PC-3 (cell line): ENCODE results near the gene MYLK2. TPM values are rescaled to one million over a fixed set of nuclear protein-coding genes. Genes with fewer than 3 reads are reported as not detected.

Experiments used
- ATAC-seq: fragments of 200-7000 bp; cut with Tn5 transposase; 2 replicates; pipeline ENCODE4 v1.9.1; 2020; ENCODE audit warnings: mild to moderate bottlenecking, moderate library complexity
- BruUV-seq: library from RNA; stranded (reverse); fragments of 400-500 nt; replicated peaks from 2 replicates; lab custom pipeline; 2021; lab: Mats Ljungman, UMichigan
- CTCF ChIA-PET: fragments of 300-600 bp; sonication (Branson Sonifier 250); formaldehyde crosslinking; loops from one replicate; lab custom pipeline; 2022; ENCODE audit warnings: antibody characterized with exemption; lab: Charles Lee
- POLR2A ChIA-PET: fragments of 300-600 bp; sonication (Branson Sonifier 250); formaldehyde crosslinking; loops from one replicate; lab custom pipeline; 2022; ENCODE audit warnings: antibody characterized with exemption; ENCODE audit not compliant: unreplicated experiment; lab: Charles Lee
- DNase-seq: peaks from one replicate; pipeline ENCODE4 v3.0.0-alpha.2; 2015
- H2AFZ ChIP-seq: fragments of 300-600 bp; sonication (generic); 2 replicates; pipeline ENCODE4 v1.6.0; 2016; ENCODE audit warnings: antibody characterized with exemption, low read length
- H3F3A ChIP-seq: fragments of 300-600 bp; sonication (generic); one replicate; pipeline ENCODE4 v1.6.0; 2017; ENCODE audit warnings: antibody characterized with exemption, low read length, control low read depth, mild to moderate bottlenecking; ENCODE audit not compliant: unreplicated experiment
- H3K27ac ChIP-seq: fragments of 300-600 bp; sonication (generic); 2 replicates; pipeline ENCODE4 v1.5.1; 2016; ENCODE audit warnings: mild to moderate bottlenecking, low read length
- H3K27me3 ChIP-seq: fragments of 300-600 bp; sonication (generic); 2 replicates; pipeline ENCODE4 v1.6.1; 2016; ENCODE audit warnings: low read length, mixed read lengths
- H3K36me3 ChIP-seq: fragments of 300-600 bp; sonication (generic); 2 replicates; pipeline ENCODE4 v1.6.1; 2016; ENCODE audit warnings: low read depth, mixed run types, low read length, mixed read lengths
- H3K4me1 ChIP-seq: fragments of 300-600 bp; sonication (generic); 2 replicates; pipeline ENCODE4 v1.5.1; 2016; ENCODE audit warnings: low read length; ENCODE audit not compliant: insufficient read depth
- H3K4me2 ChIP-seq: fragments of 300-600 bp; sonication (generic); 2 replicates; pipeline ENCODE4 v1.6.0; 2016; ENCODE audit warnings: low read length
- H3K4me3 ChIP-seq: fragments of 300-600 bp; sonication (generic); 2 replicates; pipeline ENCODE4 v1.5.1; 2016; ENCODE audit warnings: mild to moderate bottlenecking, low read length, mixed read lengths
- H3K79me2 ChIP-seq: fragments of 300-600 bp; sonication (generic); 2 replicates; pipeline ENCODE4 v1.6.1; 2017; ENCODE audit warnings: low read length, mixed read lengths
- H3K9ac ChIP-seq: fragments of 300-600 bp; sonication (generic); 2 replicates; pipeline ENCODE4 v1.6.0; 2016; ENCODE audit warnings: mild to moderate bottlenecking, low read length
- H3K9me2 ChIP-seq: fragments of 300-600 bp; sonication (generic); replicated peaks from 2 replicates; pipeline ENCODE4 v1.6.1; 2016; ENCODE audit warnings: mixed run types, low read length, mixed read lengths
- H3K9me3 ChIP-seq: fragments of 300-600 bp; sonication (generic); 2 replicates; pipeline ENCODE4 v1.6.1; 2016; ENCODE audit warnings: low read length, mixed read lengths
- H4K20me1 ChIP-seq: fragments of 300-600 bp; sonication (generic); 2 replicates; pipeline ENCODE4 v1.6.1; 2016; ENCODE audit warnings: low read length, mixed read lengths
- EZH2 ChIP-seq: fragments of 300-600 bp; sonication (generic); IDR thresholded peaks from one replicate; pipeline ENCODE4 v1.6.1; 2017; ENCODE audit warnings: antibody characterized with exemption, mild to moderate bottlenecking, low read length; ENCODE audit not compliant: unreplicated experiment
- EZH2phosphoT487 ChIP-seq: fragments of 300-600 bp; sonication (generic); IDR thresholded peaks from 2 replicates; pipeline ENCODE4 v1.6.1; 2018; ENCODE audit warnings: mild to moderate bottlenecking, antibody characterized with exemption, low read length, borderline replicate concordance
- intact Hi-C: fragments of 100-400 bp; cut with micrococcal nuclease; formaldehyde crosslinking; loops from 2 replicates; pipeline ENCODE4 v1.9.0; 2023
- total RNA-seq: library from RNA; depleted of rRNA; stranded (reverse); fragments of >200 nt; gene quantifications from 2 replicates; pipeline ENCODE4 v1.2.3, GENCODE V29; 2014
- TF ChIP-seq, protein P1 (sequence below): fragments of 300-600 bp; sonication (generic); conservative IDR thresholded peaks from 2 replicates; pipeline ENCODE4 v1.5.1; 2017; ENCODE audit warnings: antibody characterized with exemption, low read depth, mild to moderate bottlenecking, low read length

MYLK2 gene
- total RNA-seq, 1 experiment from 2014 or later = 1.7 TPM

GRCh38 chr20:31869942-31870725, 51.0 kb downstream of the MYLK2 start, which contains the start of the genes DUSP15 and TTLL9:
Gene DUSP15, minus strand, starts transcription at chr20:31870527. Its CDS starts 190 bp downstream, at chr20:31870337.
Gene TTLL9, plus strand, starts transcription at chr20:31870634. Its CDS starts 493 bp downstream, at chr20:31871127.
- intact Hi-C loops = no loop called here
- H3K9me3 ChIP-seq = no peaks in the 10 kb centered on the region
- H3K36me3 ChIP-seq = no peaks in the 10 kb centered on the region
- H3K79me2 ChIP-seq = no peaks in the 10 kb centered on the region
- no peak within 1 kb of the TSS for H3K27ac ChIP-seq
- no peak within 1 kb of the TSS for H3K9ac ChIP-seq
- ChIA-PET CTCF (interaction anchor here (0.6 kb wide), 1 partner anchor 367 kb away, joined by 8 read pairs; no protein-coding TSS in a partner anchor), POLR2A (no interaction called here)
- no peaks in the 10 kb centered on the region for H4K20me1 ChIP-seq
- BruUV-seq = no TSS peak
- no peaks in the 10 kb centered on the region; the same call in 1 of the 2 replicates for H3K9me2 ChIP-seq
- TF ChIP-seq, protein P1, sequence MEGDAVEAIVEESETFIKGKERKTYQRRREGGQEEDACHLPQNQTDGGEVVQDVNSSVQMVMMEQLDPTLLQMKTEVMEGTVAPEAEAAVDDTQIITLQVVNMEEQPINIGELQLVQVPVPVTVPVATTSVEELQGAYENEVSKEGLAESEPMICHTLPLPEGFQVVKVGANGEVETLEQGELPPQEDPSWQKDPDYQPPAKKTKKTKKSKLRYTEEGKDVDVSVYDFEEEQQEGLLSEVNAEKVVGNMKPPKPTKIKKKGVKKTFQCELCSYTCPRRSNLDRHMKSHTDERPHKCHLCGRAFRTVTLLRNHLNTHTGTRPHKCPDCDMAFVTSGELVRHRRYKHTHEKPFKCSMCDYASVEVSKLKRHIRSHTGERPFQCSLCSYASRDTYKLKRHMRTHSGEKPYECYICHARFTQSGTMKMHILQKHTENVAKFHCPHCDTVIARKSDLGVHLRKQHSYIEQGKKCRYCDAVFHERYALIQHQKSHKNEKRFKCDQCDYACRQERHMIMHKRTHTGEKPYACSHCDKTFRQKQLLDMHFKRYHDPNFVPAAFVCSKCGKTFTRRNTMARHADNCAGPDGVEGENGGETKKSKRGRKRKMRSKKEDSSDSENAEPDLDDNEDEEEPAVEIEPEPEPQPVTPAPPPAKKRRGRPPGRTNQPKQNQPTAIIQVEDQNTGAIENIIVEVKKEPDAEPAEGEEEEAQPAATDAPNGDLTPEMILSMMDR = no peak
- TF ChIP-seq EZH2 (peak; percentile 94), EZH2phosphoT487 (peak; percentile 62; the same call in 1 of the 2 replicates)
- peak within 1 kb of the TSS; percentile 78 for H3K4me2 ChIP-seq
- peak within 1 kb of the TSS; percentile 63 for H3K4me3 ChIP-seq
- ATAC-seq (peak; percentile 76), DNase-seq (no peak)
- no peaks in the 10 kb centered on the region for H3F3A ChIP-seq
- peaks cover 48% of the 10 kb centered on the region for H3K27me3 ChIP-seq
- peak within 1 kb of the TSS; percentile 74 for H2AFZ ChIP-seq
- no peaks in the 10 kb centered on the region for H3K4me1 ChIP-seq

DNA sequence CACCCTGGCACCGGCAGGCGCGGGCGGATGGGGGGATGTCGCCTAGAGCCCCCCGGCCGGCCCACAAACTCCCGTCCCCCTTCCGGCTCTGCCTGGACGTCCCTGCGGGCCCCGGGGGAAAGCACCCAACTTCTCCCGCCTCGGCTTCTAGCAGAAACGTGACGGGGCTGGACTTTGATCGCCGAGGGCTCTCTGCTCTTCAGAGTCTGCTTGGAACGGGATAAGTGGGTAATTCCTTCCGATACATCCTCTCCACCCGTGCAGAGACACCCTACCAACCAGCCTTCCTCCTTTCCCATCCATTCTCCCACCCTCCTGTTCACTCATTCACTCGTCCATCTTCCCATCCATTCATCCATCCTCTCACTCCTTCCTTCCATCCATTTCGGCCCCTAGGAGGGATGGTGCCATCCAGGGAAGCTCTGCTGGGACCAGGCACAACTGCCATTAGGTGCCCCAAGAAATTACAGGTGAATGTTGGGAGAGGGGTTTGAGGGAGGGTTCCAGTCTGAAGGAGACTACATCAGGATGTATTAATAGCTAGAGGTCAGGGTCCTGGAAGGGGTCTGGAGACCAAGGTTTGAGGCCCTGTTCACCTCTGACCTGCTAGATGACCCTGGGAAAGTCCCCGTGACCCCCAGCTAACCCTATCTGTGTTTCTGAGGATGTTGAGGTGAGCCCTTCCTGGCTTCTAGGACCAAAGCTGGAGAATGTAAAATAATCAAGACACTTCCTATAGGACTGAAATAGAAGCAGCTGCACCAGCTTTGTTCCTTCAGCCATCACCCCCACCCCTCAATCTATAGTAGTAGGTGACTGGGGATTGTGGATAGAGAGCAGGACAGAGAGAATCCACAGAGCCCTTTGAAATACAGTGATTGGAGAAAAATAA, 51.8 kb downstream of the MYLK2 start:
- no peak for ATAC-seq
- Histone ChIP-seq H3K9me2 (no peaks in the 10 kb centered on the region; the same call in 1 of the 2 replicates), H3K4me1 (no peaks in the 10 kb centered on the region), H3K27me3 (peaks cover 48% of the 10 kb centered on the region), H3K79me2 (no peaks in the 10 kb centered on the region), H3K27ac (no peak overlapping the region), H3F3A (no peaks in the 10 kb centered on the region), H2AFZ (peak overlapping the region; percentile 74; the same call in 1 of the 2 replicates), H3K36me3 (no peaks in the 10 kb centered on the region), H4K20me1 (no peaks in the 10 kb centered on the region), H3K9me3 (no peaks in the 10 kb centered on the region), H3K4me2 (peak overlapping the region; percentile 78), H3K9ac (no peak overlapping the region), H3K4me3 (peak overlapping the region; percentile 63; the same call in 1 of the 2 replicates)
- BruUV-seq = no TSS peak
- DNase-seq = no peak
- ChIA-PET CTCF (interaction anchor here (0.6 kb wide), 1 partner anchor 368 kb away, joined by 8 read pairs; no protein-coding TSS in a partner anchor), POLR2A (no interaction called here)
- peak; percentile 1 for TF ChIP-seq EZH2
- TF ChIP-seq, protein P1 = no peak
- intact Hi-C loops = no loop called here
